GM23338 (cell line): ENCODE measurements around the gene HMGCL. TPM values are rescaled to one million over a fixed set of nuclear protein-coding genes. Genes with fewer than 3 reads are reported as not detected.

Experiments used
- ATAC-seq: fragments of 200-7000 bp; cut with Tn5 transposase; 3 replicates; pipeline ENCODE4 v1.9.1; 2020
- DNase-seq: peaks from one replicate; pipeline ENCODE4 v3.0.0-alpha.2; 2015; ENCODE audit warnings: low spot score
- H2AFZ ChIP-seq: fragments of 200-600 bp; sonication (generic); 2 replicates; pipeline ENCODE4 v1.8.0; 2016; ENCODE audit warnings: antibody characterized with exemption, mild to moderate bottlenecking, moderate library complexity
- H3F3A ChIP-seq: fragments of 200-600 bp; sonication (generic); replicated peaks from 2 replicates; pipeline ENCODE4 v1.8.0; 2017; ENCODE audit warnings: antibody characterized with exemption, mixed run types, low read depth
- H3K27ac ChIP-seq: fragments of 200-600 bp; sonication (generic); 2 replicates; pipeline ENCODE4 v1.6.1; 2016; ENCODE audit warnings: low read depth
- H3K27me3 ChIP-seq: fragments of 200-600 bp; sonication (generic); 2 replicates; pipeline ENCODE4 v1.8.0; 2016; ENCODE audit warnings: mild to moderate bottlenecking, mixed run types, moderate library complexity; ENCODE audit not compliant: insufficient read depth
- H3K36me3 ChIP-seq: fragments of 200-600 bp; sonication (generic); 2 replicates; pipeline ENCODE4 v1.8.0; 2016; ENCODE audit warnings: mild to moderate bottlenecking; ENCODE audit not compliant: insufficient read depth
- H3K4me1 ChIP-seq: fragments of 200-600 bp; sonication (generic); 2 replicates; pipeline ENCODE4 v1.8.0; 2016; ENCODE audit warnings: mild to moderate bottlenecking, moderate library complexity; ENCODE audit not compliant: insufficient read depth
- H3K4me2 ChIP-seq: fragments of 200-600 bp; sonication (generic); 2 replicates; pipeline ENCODE4 v1.7.1; 2017; ENCODE audit warnings: mixed run types
- H3K4me3 ChIP-seq: fragments of 200-600 bp; sonication (generic); 2 replicates; pipeline ENCODE4 v1.6.1; 2016; ENCODE audit warnings: mixed run types
- H3K79me2 ChIP-seq: fragments of 200-600 bp; sonication (generic); replicated peaks from 2 replicates; pipeline ENCODE4 v1.8.0; 2017; ENCODE audit warnings: mild to moderate bottlenecking; ENCODE audit not compliant: insufficient read depth
- H3K9me2 ChIP-seq: fragments of 200-600 bp; sonication (generic); 2 replicates; pipeline ENCODE4 v1.8.0; 2017; ENCODE audit not compliant: insufficient read depth
- H4K20me1 ChIP-seq: fragments of 200-600 bp; sonication (generic); replicated peaks from 2 replicates; pipeline ENCODE4 v1.8.0; 2017; ENCODE audit warnings: mild to moderate bottlenecking; ENCODE audit not compliant: insufficient read depth
- H3K27ac Mint-ChIP-seq: 2 replicates; pipeline ENCODE4 v1.8.0; 2020; ENCODE audit warnings: inconsistent platforms, mild to moderate bottlenecking, moderate library complexity, mixed read lengths
- H3K27me3 Mint-ChIP-seq: 3 replicates; pipeline ENCODE4 v1.8.0; 2022; ENCODE audit warnings: low read depth, mild to moderate bottlenecking, moderate library complexity, mixed read lengths, inconsistent platforms; ENCODE audit not compliant: insufficient read depth, poor library complexity
- H3K36me3 Mint-ChIP-seq: 3 replicates; pipeline ENCODE4 v1.8.0; 2021; ENCODE audit warnings: low read depth, mild to moderate bottlenecking, inconsistent platforms, moderate library complexity, mixed read lengths
- H3K4me1 Mint-ChIP-seq: 3 replicates; pipeline ENCODE4 v1.8.0; 2020; ENCODE audit warnings: mild to moderate bottlenecking, inconsistent platforms, mixed read lengths
- H3K4me3 Mint-ChIP-seq: 3 replicates; pipeline ENCODE4 v1.8.0; 2021; ENCODE audit warnings: moderate library complexity, mild to moderate bottlenecking, inconsistent platforms, mixed read lengths
- H3K9me3 Mint-ChIP-seq: 3 replicates; pipeline ENCODE4 v1.8.0; 2020; ENCODE audit warnings: moderate library complexity, mild to moderate bottlenecking, inconsistent platforms, mixed read lengths
- ZNF462 ChIP-seq: fragments of 250-450 bp; sonication (Bioruptor Pico); IDR thresholded peaks from 2 replicates; pipeline ENCODE4 v1.5.0; 2020; ENCODE audit warnings: mild to moderate bottlenecking, moderate library complexity
- polyA plus RNA-seq: library from polyadenylated mRNA; unstranded; fragments of >200 nt; fragmentation: Nextera tagmentation; extraction: Ambion mirVana; gene quantifications from 2 replicates; pipeline ENCODE4 v1.2.1, GENCODE V29; 2016
- total RNA-seq: library from RNA; depleted of rRNA; stranded (reverse); fragments of >200 nt; shearing (Covaris generic); gene quantifications from 2 replicates; pipeline ENCODE4 v1.2.3, GENCODE V29; 2014
- TF ChIP-seq, protein P1 (sequence below), 2 experiments: fragments of 200-600 bp in 1 of 2; sonication (generic) in 1 of 2; conservative IDR thresholded peaks; 2 replicates each; pipeline versions ENCODE4 v1.5.1 to v1.6.1; 2016 to 2017; ENCODE audit warnings: antibody characterized with exemption in 2 of 2, low read depth in 2 of 2, mild to moderate bottlenecking in 2 of 2, moderate library complexity in 1 of 2

Gene HMGCL
- total and polyA plus RNA-seq, 2 experiments from 2014 or later: 11.6 to 13.7 TPM

DNA sequence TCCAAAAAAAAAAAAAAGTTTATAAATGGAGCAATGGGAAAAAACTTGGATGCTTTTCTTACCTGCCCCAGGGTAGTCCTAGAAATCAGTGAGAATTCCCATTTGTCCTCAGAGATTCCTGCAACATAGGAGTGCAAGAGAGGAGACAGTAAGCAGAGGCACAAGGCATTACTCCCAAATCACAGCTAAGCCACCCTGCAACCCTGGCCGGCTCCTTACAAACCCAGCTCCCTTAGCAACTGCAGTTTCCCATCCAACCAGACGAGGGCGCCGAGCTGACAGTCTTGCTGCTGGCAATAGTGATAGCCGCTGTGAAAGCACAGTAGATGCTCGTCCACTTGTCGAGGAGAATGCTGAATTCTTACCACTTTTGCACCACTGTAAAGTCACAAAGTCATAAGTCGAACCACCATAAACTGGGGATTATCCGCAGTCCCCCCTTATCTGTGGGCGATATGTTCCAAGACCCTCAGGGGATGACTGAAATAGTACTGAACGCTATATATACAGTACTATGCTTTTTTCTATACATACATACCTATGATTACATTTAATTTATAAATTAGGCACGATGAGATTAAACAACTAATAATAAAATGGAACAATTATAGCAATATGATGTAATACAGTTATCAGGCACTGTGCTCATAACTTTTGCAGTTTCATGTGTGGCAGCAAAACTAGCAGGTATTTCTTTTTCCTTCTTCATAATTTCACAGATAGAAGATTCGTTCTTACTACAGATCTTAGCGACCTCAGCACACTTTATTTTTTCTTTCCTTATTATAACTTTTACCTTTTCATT lies 53.0 kb downstream of the HMGCL start:
- no peaks in the 10 kb centered on the region; the same call in none of the 2 replicates for H4K20me1 ChIP-seq
- ATAC-seq: peak; percentile 98
- H3K9me2 ChIP-seq: no peaks in the 10 kb centered on the region
- H3K4me3 ChIP-seq: no peak overlapping the region
- Mint-ChIP-seq H3K9me3 (no peaks in the 10 kb centered on the region), H3K4me3 (no peak overlapping the region), H3K36me3 (peaks cover 12% of the 10 kb centered on the region; the same call in 2 of the 3 replicates), H3K27ac (no peak overlapping the region), H3K27me3 (peaks cover under 1% of the 10 kb centered on the region), H3K4me1 (0 out of 3 replicates have a peak, but pooled peaks cover 3% of the 10 kb centered on the region)
- H3K36me3 ChIP-seq: peaks cover 5% of the 10 kb centered on the region
- no peaks in the 10 kb centered on the region for H3K27me3 ChIP-seq
- H3K27ac ChIP-seq: no peak overlapping the region
- peaks cover 3% of the 10 kb centered on the region; the same call in 1 of the 2 replicates for H3K4me1 ChIP-seq
- H3K4me2 ChIP-seq: no peak overlapping the region
- TF ChIP-seq, protein P1, sequence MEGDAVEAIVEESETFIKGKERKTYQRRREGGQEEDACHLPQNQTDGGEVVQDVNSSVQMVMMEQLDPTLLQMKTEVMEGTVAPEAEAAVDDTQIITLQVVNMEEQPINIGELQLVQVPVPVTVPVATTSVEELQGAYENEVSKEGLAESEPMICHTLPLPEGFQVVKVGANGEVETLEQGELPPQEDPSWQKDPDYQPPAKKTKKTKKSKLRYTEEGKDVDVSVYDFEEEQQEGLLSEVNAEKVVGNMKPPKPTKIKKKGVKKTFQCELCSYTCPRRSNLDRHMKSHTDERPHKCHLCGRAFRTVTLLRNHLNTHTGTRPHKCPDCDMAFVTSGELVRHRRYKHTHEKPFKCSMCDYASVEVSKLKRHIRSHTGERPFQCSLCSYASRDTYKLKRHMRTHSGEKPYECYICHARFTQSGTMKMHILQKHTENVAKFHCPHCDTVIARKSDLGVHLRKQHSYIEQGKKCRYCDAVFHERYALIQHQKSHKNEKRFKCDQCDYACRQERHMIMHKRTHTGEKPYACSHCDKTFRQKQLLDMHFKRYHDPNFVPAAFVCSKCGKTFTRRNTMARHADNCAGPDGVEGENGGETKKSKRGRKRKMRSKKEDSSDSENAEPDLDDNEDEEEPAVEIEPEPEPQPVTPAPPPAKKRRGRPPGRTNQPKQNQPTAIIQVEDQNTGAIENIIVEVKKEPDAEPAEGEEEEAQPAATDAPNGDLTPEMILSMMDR (conservative IDR thresholded peaks at IDR 0.05; ENCODE audit: low read depth in 2 of 2): peak; percentile 82 to 95
- TF ChIP-seq ZNF462 (CRISPR knock-in tag): no peak
- H3F3A ChIP-seq: 0 out of 2 replicates have a peak, but pooled peaks cover 4% of the 10 kb centered on the region
- H2AFZ ChIP-seq: no peak overlapping the region
- H3K79me2 ChIP-seq: peaks cover 15% of the 10 kb centered on the region
- DNase-seq: peak; percentile 93
